ENCODE results near the gene SHC4. TPM values are rescaled to one million over a fixed set of nuclear protein-coding genes. Genes with fewer than 3 reads are reported as not detected.
A peak's percentile ranks its signal among the peaks of the same experiment; 100 is the strongest.
"Not testable (repeated sequence)": the region's sequence is repeated elsewhere in the genome, so short reads cannot be mapped to it uniquely, and the experiment has no call there.

Gene SHC4
- total RNA-seq, 1 experiment from 2014 or later, result 1.8 TPM

DNA sequence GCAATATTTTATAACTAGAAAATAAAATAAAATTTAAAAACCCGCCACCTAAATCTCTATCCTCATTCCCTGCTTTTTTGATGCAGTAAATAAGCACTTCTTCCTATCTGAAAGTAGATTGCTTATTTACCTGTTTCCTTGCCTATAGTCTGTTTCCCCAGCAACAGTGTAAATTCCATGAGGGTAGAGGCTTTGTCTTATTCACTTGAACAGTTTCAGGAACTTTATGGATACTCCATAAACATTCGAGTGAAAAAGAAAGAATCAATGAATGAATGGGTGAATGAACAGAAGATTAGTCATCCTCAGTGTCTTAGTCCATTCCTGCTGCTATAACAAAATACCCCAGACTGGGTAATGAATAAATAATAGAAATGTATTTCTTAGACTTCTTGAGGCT is 41.7 kb downstream of the SHC4 start:
- H3K27ac ChIP-seq, result no peak overlapping the region
- no peak overlapping the region for H3K4me3 ChIP-seq
- peaks cover 11% of the 10 kb centered on the region for H3K4me1 ChIP-seq
- no peak for DNase-seq
- no peaks in the 10 kb centered on the region for H3K36me3 ChIP-seq
- no peaks in the 10 kb centered on the region for H3K9me3 ChIP-seq (replicated peaks)
- H3K27me3 ChIP-seq, result no peaks in the 10 kb centered on the region

DNA sequence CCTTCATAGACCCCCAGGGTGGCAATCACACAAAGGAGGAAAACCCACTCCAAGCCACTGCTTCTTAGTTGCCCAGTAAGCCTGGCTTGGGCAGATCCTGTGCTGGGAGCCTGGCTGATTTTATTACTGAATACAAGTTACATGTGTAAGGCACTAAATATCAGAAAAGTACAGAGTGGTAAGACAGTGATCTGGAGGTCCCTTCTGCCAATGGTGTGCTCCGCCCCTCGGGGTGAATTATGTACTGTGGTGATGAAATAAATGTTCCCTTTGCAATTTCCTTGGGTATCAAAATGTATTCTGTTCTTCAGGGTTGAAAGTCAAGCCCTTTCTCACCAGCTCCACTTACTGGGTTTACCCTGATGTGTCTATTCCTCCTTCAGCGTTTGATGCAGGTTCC is 47.0 kb downstream of the SHC4 start:
- Histone ChIP-seq H3K36me3 (no peaks in the 10 kb centered on the region), H3K27ac (no peak overlapping the region)

DNA sequence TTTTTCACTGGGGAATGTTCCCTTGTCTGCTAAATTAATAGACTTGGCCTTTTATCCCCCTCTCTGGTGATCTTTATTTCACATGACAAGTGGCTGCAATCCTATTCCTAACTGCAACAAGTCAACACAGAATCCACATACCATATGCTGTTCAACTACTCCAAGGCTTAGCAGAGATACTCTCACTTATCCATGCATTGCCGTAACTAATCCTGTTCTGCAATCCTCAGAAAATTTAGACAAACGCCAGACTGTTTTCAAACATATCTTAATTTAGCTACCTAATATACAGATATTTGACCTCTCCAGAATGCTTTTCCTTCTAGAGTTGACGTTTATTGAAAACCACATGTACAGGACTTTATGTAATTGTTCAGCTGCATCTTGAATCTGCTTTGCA is 47.9 kb downstream of the SHC4 start:
- H3K4me3 ChIP-seq, result no peak overlapping the region
- no peaks in the 10 kb centered on the region for H3K36me3 ChIP-seq
- H3K27ac ChIP-seq, result no peak overlapping the region
- H3K9me3 ChIP-seq (replicated peaks), result no peaks in the 10 kb centered on the region
- peak in 1 of 2 experiments; percentile 20 for DNase-seq
- H3K27me3 ChIP-seq, result no peaks in the 10 kb centered on the region
- peaks cover 2% of the 10 kb centered on the region; the same call in 1 of the 2 replicates for H3K4me1 ChIP-seq

More for the DNA sequence above, 47.0 kb downstream of the SHC4 start:
- peaks cover 2% of the 10 kb centered on the region; the same call in 1 of the 2 replicates for H3K4me1 ChIP-seq
- no peak for DNase-seq
- H3K27me3 ChIP-seq, result no peaks in the 10 kb centered on the region
- no peaks in the 10 kb centered on the region for H3K9me3 ChIP-seq (replicated peaks)
- no peak overlapping the region for H3K4me3 ChIP-seq

DNA sequence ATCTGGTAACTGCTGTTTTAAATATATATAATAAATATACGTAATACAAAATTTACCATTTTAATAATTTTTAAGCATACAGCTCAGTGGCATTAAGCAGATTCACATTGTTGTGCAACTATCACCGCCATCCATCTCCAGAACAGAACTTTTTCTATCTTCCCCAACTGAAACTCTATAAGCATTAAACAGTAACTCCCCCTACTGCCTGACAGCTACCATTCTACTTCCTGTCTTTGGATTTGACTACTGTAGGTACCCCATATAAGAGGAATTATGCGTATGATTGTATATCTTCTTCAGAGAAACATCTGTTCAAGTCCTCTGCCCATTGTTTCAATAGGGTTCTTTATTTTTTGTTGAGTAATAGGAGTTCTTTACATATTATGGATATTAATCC is 49.0 kb downstream of the SHC4 start:
- Histone ChIP-seq H3K9me3 (replicated peaks) (no peaks in the 10 kb centered on the region), H3K36me3 (no peaks in the 10 kb centered on the region), H3K27me3 (no peaks in the 10 kb centered on the region), H3K27ac (no peak overlapping the region), H3K4me3 (no peak overlapping the region), H3K4me1 (peaks cover 2% of the 10 kb centered on the region; the same call in 1 of the 2 replicates)
- no peak for DNase-seq

DNA sequence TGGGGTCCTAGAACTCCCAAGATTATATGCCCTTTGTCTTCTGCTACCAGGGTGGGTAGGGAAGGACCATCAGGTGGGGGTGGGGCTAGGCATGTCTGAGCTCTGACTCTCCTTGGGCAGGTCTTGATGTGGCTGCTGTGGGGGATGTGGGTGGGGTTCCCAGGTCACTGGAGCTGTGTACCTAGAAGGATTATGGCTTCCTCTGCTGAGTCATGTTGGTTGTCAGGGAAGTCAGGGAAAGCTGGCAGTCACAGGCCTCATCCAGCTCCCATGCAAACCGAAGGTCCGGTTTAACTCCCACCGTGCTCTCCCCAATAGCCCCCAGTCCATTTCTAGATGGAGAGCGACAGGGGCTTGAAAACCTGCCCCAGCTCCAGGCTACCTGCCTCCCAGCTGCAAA is 50.6 kb downstream of the SHC4 start:
- no peak for DNase-seq
- H3K4me3 ChIP-seq, result no peak overlapping the region
- peaks cover 2% of the 10 kb centered on the region; the same call in 1 of the 2 replicates for H3K4me1 ChIP-seq
- no peaks in the 10 kb centered on the region for H3K36me3 ChIP-seq
- H3K27me3 ChIP-seq, result no peaks in the 10 kb centered on the region
- H3K9me3 ChIP-seq (replicated peaks), result no peaks in the 10 kb centered on the region
- H3K27ac ChIP-seq, result no peak overlapping the region

DNA sequence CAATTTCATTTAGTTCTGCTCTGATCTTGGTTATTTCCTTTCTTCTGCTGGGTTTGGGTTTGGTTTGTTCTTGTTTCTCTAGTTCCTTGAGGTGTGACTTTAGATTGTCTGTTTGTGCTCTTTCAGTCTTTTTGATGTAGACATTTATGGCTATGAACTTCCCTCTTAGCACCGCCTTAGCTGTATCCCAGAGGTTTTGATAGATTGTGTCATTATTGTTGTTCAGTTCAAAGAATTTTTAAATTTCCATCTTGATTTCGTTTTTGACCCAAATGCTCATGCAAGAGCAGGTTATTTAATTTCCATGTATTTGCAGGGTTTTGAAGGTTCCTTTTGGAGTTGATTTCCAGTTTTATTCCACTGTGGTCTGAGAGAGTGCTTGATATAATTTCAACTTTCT is 53.2 kb downstream of the SHC4 start:
- H3K27ac ChIP-seq; H3K27me3 ChIP-seq; H3K9me3 ChIP-seq (replicated peaks); DNase-seq; H3K36me3 ChIP-seq; H3K4me1 ChIP-seq; H3K4me3 ChIP-seq: not testable (repeated sequence)

DNA sequence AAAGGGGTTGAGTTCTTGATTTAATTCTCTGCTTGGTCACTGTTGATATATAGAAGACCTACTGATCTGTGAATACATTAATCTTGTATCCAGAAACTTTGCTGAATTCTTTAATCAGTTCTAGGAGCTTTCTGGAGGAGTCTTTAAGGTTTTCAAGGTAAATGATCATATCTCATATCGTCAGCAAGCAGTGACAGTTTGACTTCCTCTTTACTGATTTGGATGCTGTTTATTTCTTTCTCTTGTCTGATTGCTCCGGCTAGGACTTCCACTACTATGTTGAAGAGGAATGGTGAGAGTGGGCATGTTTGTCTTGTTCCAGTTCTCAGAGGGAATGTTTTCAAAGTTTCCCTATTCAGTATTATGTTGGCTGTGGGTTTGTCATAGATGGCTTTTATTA is 54.4 kb downstream of the SHC4 start:
- H3K27me3 ChIP-seq; H3K9me3 ChIP-seq (replicated peaks); H3K4me3 ChIP-seq; DNase-seq; H3K4me1 ChIP-seq; H3K27ac ChIP-seq; H3K36me3 ChIP-seq: not testable (repeated sequence)

DNA sequence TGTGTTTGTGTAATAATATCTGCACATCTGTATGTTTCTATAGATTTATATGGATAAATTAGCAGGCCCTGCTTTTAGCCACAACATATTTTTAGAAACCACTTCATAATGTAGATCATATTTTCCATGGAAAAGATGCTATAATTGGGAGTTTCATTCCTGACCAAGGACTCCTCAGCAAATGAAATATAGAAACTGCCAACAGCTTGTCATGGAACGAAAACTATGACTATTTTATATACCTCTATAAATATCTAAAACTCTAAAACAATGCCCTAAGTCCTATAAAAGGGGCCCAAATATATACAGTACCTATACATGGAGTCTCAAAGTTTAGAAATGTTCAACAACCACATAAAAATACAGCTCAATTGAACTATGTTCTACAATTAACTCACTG is 57.9 kb downstream of the SHC4 start:
- H3K4me1 ChIP-seq, result no peaks in the 10 kb centered on the region
- no peaks in the 10 kb centered on the region for H3K36me3 ChIP-seq
- DNase-seq, result no peak
- no peak overlapping the region for H3K27ac ChIP-seq
- H3K4me3 ChIP-seq, result no peak overlapping the region
- H3K9me3 ChIP-seq (replicated peaks), result no peaks in the 10 kb centered on the region
- H3K27me3 ChIP-seq, result no peaks in the 10 kb centered on the region

DNA sequence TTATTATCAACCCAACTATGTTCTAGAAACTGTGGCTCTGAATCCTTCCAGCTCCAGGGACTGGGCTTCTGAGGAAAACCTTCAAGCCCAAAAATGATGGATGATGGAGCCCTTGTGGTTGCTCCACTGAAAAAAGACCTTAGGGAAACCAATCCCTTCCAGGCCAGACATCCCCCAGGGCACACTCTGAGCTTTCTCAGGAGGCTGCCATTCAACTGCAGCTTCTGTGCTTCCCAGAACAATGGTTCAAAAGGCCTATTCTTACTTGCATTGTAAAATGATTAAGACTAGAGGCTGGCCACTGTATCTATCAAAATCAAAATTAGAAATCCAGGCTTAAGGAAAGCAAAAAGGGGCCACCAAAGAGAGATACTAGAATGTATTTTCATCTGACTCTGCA is 58.5 kb downstream of the SHC4 start:
- no peaks in the 10 kb centered on the region for H3K9me3 ChIP-seq (replicated peaks)
- H3K4me1 ChIP-seq, result no peaks in the 10 kb centered on the region
- H3K27me3 ChIP-seq, result no peaks in the 10 kb centered on the region
- no peak overlapping the region for H3K4me3 ChIP-seq
- DNase-seq, result no peak
- H3K27ac ChIP-seq, result no peak overlapping the region
- no peaks in the 10 kb centered on the region for H3K36me3 ChIP-seq

DNA sequence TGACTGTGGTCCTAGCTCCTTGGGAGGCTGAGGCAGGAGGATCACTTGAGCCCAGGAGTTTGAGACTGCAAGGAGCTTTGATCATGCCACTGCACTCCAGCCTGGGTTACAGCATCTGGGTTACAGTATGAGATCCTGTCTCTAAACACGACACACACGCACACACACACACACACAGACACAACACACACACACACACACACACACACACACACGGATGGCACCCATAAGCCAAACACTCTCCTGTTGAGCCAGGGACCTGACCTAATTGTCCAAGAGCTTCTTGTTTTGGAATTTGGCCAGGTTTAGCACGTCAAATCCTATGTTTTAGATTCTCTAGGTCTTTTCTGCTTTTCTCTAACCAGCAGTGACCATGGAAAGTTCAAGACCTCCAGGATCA is 59.0 kb downstream of the SHC4 start:
- Histone ChIP-seq H3K36me3 (no peaks in the 10 kb centered on the region), H3K27me3 (no peaks in the 10 kb centered on the region), H3K9me3 (replicated peaks) (no peaks in the 10 kb centered on the region), H3K27ac (no peak overlapping the region), H3K4me3 (no peak overlapping the region), H3K4me1 (no peaks in the 10 kb centered on the region)
- DNase-seq, result no peak

DNA sequence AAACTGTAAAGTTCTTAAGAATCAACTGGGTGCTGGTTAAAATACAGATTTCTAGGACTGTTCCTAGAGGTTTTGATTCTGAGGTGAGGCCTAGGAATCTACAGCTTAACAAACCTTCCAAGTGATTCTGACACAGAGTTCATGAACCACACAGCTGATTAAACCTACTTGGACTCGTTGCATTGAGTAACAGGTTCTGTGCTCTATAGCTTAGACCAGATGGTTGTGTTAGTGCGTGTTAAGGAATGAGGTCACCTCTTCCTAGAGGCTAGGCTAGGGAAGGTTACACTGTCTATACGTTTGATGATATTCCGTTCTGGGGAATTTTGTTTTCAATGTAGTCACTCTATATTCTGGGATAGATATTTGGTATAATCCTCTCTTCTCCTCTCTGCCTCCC is 63.9 kb downstream of the SHC4 start:
- H3K36me3 ChIP-seq, result no peaks in the 10 kb centered on the region
- peaks cover 6% of the 10 kb centered on the region; the same call in 1 of the 2 replicates for H3K4me1 ChIP-seq
- H3K27me3 ChIP-seq, result no peaks in the 10 kb centered on the region
- no peak overlapping the region for H3K27ac ChIP-seq
- DNase-seq, result no peak
- H3K9me3 ChIP-seq (replicated peaks), result no peaks in the 10 kb centered on the region
- no peak overlapping the region for H3K4me3 ChIP-seq

DNA sequence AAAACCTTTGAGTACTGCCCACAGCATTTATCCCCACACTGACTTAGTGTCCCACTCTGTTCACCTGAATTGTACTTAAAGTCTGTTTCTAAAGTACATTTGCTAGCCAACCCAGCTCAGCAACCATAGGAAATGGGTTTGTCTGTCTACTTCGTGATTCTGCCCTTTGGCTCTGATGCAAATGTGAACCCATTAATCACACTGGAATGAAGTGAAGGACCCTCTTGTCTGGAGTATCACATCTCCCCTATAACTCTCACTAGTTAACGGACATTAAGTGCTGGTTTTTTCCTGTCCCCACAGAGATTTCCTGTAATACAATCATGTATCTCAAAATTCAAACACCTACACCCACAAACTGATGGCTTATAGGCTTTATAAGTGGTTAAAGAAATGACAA is 65.3 kb downstream of the SHC4 start:
- H3K27ac ChIP-seq, result no peak overlapping the region
- H3K36me3 ChIP-seq, result no peaks in the 10 kb centered on the region
- H3K9me3 ChIP-seq (replicated peaks), result no peaks in the 10 kb centered on the region
- H3K4me1 ChIP-seq, result peaks cover 6% of the 10 kb centered on the region; the same call in 1 of the 2 replicates
- peak overlapping the region; percentile 55 for H3K4me3 ChIP-seq
- DNase-seq, result no peak
- no peaks in the 10 kb centered on the region for H3K27me3 ChIP-seq

DNA sequence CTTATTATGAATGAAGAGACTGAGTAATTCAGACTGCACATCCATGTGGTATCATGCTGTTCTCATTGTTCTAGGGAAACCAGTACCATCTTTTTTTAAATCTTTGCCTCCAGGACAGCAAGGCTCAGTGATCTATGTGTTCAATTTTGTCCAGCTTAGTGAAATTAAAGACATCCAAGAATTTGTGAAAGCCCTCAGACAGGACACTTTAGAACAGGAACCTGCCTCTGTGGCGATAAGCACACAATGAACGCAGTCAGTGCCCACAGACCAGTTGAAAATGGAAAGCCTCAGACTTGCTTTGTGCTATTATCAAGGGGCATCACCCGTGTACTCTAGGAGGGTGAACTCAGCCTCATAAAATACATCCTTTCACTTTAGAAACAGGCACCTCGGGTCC is 65.7 kb downstream of the SHC4 start:
- peaks cover 6% of the 10 kb centered on the region; the same call in 1 of the 2 replicates for H3K4me1 ChIP-seq
- H3K9me3 ChIP-seq (replicated peaks), result no peaks in the 10 kb centered on the region
- no peaks in the 10 kb centered on the region for H3K27me3 ChIP-seq
- no peak overlapping the region for H3K27ac ChIP-seq
- H3K4me3 ChIP-seq, result peak overlapping the region; percentile 55
- no peaks in the 10 kb centered on the region for H3K36me3 ChIP-seq
- no peak for DNase-seq

DNA sequence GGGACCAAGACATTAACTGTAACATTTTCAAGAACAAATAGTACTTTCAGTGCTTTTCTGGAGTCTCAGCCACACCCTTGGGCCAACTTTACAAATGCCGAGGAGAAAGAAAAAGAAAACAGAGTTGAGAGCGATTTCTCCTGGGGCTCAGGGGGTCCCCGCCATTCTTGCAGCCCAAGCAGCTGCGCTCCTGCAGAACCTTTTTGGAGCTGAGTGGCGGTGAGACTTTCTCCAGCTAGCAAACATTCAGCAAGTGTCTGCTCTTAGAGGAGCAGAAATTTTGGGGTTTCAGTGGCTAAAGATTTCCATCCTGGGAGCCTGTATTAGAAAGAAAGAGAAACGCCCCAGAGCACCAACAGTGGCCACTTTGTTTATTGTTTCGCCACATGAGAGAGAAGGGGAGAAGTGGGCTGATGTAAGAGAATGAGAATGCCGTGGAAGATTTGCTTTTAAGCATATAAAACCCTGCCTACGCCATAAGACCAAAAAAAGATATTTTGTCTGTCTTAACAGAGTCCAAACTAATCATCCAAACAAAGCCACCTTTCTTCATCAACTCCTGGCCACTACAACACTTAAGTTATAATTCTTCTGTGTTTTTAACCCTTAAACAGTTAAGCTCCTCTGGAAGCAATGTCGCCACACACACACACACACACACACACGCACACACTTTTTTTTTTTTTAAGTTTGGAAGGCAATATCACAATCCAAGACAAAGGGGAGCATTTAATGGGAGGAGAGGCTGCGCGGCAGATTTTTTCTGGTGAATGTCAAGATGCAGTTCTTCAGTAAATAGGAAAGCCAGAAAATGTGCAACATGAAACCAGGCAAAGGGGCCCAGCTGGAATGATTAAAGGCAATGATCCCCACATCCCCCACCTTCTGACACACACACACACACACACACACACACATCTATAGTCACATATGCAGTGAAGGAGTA is 66.6 kb downstream of the SHC4 start:
- peaks cover 6% of the 10 kb centered on the region; the same call in 1 of the 2 replicates for H3K4me1 ChIP-seq
- peak overlapping the region; percentile 55 for H3K4me3 ChIP-seq
- H3K36me3 ChIP-seq, result no peaks in the 10 kb centered on the region
- peak overlapping the region; percentile 43 for H3K27ac ChIP-seq
- no peaks in the 10 kb centered on the region for H3K27me3 ChIP-seq
- peak; percentile 22 to 66 for DNase-seq
- H3K9me3 ChIP-seq (replicated peaks), result no peaks in the 10 kb centered on the region

DNA sequence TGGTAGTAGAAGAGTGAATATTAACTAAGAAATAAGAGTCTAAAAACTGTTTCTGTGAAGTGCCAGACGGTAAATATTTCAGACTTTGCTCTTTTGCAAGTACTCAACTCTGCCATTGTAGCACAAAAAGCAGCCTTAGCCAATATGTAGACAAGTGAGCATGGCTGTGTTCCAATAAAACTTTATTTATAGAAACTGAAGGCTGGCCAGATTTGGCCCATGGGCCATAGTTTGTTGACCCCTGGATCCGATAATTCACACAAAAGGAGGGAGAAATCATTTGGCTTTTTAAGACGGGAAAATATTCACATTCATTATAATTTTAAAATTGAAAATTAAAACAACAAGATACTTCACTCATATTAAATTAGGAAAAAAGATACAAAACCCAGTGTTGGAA is 70.4 kb downstream of the SHC4 start:
- Histone ChIP-seq H3K27me3 (no peaks in the 10 kb centered on the region), H3K4me3 (no peak overlapping the region), H3K27ac (no peak overlapping the region), H3K4me1 (peaks cover 6% of the 10 kb centered on the region; the same call in 1 of the 2 replicates), H3K9me3 (replicated peaks) (no peaks in the 10 kb centered on the region), H3K36me3 (no peaks in the 10 kb centered on the region)
- no peak for DNase-seq

Measured in SJCRH30 (cell line).